Measurements from ENCODE around the gene MTHFD2. TPM values are rescaled to one million over a fixed set of nuclear protein-coding genes. Genes with fewer than 3 reads are reported as not detected.
A peak's percentile ranks its signal among the peaks of the same experiment; 100 is the strongest.

The MTHFD2 gene
- polyA plus RNA-seq, 1 donor: 12.6 TPM

DNA sequence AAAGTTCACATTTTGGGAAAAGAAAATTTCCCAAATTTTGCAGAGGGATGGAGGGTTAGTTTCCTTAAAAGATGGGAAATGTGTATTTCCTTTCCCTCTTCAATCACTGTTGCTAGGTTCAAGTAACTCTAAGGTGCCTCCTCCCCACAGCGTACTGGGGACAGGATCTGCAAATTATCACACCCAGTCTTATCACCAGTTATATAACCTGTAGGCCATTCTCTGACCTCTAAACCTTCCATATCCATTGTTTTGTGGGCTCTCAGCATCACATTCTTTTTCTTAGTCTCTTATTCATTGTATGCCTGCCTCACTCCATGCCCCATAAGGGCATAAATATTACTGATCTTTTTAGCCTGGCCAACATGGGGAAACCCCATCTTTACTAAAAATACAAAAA is 3.6 kb upstream of the MTHFD2 start:
- Histone ChIP-seq H3K27me3 (ENCODE audit: control insufficient read depth, insufficient read depth, low read length) (no peaks in the 10 kb centered on the region), H3K9me3 (ENCODE audit: control insufficient read depth, low read depth, low read length) (no peaks in the 10 kb centered on the region), H3K4me3 (ENCODE audit: low read length) (no peak overlapping the region), H3K27ac (ENCODE audit: low read length) (no peak overlapping the region), H3K36me3 (ENCODE audit: control insufficient read depth, insufficient read depth, low read length) (no peaks in the 10 kb centered on the region), H3K4me1 (ENCODE audit: control insufficient read depth, insufficient read depth, low read length) (peaks cover 6% of the 10 kb centered on the region)
- WGBS (ENCODE audit: insufficient coverage, low lambda C conversion rate): no CpG with 5 or more reads among the region's 1 CpG
- no peak for DNase-seq

DNA sequence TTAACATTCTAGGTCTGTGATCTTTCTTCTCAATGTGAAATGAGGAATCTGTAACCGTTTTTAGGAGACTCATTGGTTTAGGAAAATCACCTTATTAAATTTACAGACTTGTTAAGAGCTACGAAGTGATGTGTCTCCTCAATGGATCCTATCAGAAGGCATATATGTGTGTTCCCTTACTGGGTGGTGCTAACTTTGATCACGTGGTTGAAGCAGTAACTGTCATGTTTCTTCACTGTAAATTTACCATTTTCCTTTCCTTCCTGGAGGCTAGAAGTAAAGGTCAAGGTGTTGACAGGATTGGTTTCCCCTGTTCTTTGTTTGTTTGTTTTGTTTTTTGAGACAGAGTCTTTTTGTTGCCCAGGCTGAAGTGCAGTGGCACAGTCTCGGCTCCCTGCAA is 1.4 kb upstream of the MTHFD2 start:
- H3K9me3 ChIP-seq (ENCODE audit: control insufficient read depth, low read depth, low read length): no peaks in the 10 kb centered on the region
- no peak overlapping the region for H3K4me3 ChIP-seq (ENCODE audit: low read length)
- WGBS (ENCODE audit: insufficient coverage, low lambda C conversion rate): no CpG with 5 or more reads among the region's 4 CpGs
- H3K27me3 ChIP-seq (ENCODE audit: control insufficient read depth, insufficient read depth, low read length): no peaks in the 10 kb centered on the region
- no peaks in the 10 kb centered on the region for H3K36me3 ChIP-seq (ENCODE audit: control insufficient read depth, insufficient read depth, low read length)
- H3K27ac ChIP-seq (ENCODE audit: low read length): no peak overlapping the region
- H3K4me1 ChIP-seq (ENCODE audit: control insufficient read depth, insufficient read depth, low read length): peaks cover 6% of the 10 kb centered on the region
- DNase-seq: no peak

DNA sequence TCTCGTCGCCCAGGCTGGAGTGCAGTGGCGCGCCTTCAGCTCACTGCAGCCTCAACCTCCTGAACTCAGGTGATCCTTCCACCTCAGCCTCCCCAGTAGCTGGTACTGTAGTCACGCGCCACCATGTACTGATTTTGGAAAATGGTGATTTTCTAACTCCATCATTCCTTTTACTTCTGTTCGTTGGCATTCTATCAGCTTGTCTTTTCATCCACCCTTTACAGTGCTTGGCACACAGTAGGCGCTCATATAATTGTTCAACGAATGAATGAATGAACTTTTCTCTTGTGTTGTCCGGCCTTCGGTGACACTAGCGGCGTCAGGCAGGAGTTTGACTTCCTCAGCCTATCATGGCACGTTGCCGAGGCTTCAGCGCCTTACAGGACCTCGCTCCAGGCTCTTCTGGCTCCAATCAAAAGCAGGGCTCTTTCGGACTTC is 373 bp upstream of the MTHFD2 start:
- Histone ChIP-seq H3K36me3 (ENCODE audit: control insufficient read depth, insufficient read depth, low read length) (no peaks in the 10 kb centered on the region), H3K9me3 (ENCODE audit: control insufficient read depth, low read depth, low read length) (no peaks in the 10 kb centered on the region), H3K27ac (ENCODE audit: low read length) (peak overlapping the region; percentile 78), H3K4me1 (ENCODE audit: control insufficient read depth, insufficient read depth, low read length) (peaks cover 6% of the 10 kb centered on the region), H3K4me3 (ENCODE audit: low read length) (peak overlapping the region; percentile 78), H3K27me3 (ENCODE audit: control insufficient read depth, insufficient read depth, low read length) (no peaks in the 10 kb centered on the region)
- DNase-seq: no peak
- 60% methylated on average over 7 of the region's 18 CpGs for WGBS (ENCODE audit: insufficient coverage, low lambda C conversion rate)

DNA sequence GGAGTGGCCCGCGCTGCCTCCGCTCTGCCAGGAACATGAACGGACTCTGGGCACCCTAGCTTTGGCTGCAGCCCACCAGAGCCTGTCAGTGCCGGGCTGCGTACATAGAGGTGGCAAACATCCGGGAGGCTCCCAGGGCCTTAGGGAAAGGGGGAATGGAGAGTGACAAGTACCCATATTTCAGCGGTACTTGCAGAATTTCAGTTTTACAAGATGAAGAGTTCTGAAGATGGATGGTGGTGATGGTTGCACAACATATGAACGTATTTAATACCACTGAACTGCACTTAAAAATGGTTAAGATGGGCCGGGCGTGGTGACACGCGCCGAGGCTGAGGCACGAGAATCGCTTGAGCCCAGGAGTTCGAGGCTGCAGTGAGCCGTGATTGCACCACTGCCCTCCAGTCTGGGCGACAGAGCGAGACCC is 873 bp downstream of the MTHFD2 start:
- H3K9me3 ChIP-seq (ENCODE audit: control insufficient read depth, low read depth, low read length): no peaks in the 10 kb centered on the region
- H3K4me3 ChIP-seq (ENCODE audit: low read length): peak overlapping the region; percentile 78
- H3K27ac ChIP-seq (ENCODE audit: low read length): peak overlapping the region; percentile 78
- 0% methylated on average over 6 of the region's 20 CpGs for WGBS (ENCODE audit: insufficient coverage, low lambda C conversion rate)
- no peaks in the 10 kb centered on the region for H3K27me3 ChIP-seq (ENCODE audit: control insufficient read depth, insufficient read depth, low read length)
- H3K36me3 ChIP-seq (ENCODE audit: control insufficient read depth, insufficient read depth, low read length): no peaks in the 10 kb centered on the region
- peak in 1 of 2 donors; percentile 68 for DNase-seq
- peaks cover 6% of the 10 kb centered on the region for H3K4me1 ChIP-seq (ENCODE audit: control insufficient read depth, insufficient read depth, low read length)

DNA sequence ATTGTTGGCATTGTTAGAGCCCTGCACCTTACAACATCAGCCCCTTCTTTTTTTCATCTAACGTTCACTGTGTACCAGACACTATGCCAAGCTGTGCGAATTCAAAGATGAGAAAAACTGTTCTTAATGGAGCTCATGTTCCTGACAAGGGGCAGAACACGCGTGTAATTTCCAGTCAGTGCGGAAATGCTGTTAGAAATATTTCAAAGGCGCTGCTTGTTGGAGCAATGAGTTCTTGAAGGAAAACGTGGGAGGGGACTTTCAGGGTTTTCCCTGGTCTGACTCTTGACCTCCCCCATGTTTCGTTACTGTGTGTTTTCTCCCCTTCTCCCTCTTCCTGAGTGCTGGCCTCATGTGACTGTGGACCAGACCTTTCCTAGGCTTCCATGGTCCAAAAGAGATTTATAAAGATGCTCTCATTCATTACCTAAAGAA is 1.5 kb downstream of the MTHFD2 start:
- no peak for DNase-seq
- 50% methylated on average over 2 of the region's 8 CpGs for WGBS (ENCODE audit: insufficient coverage, low lambda C conversion rate)
- Histone ChIP-seq H3K27ac (ENCODE audit: low read length) (no peak overlapping the region), H3K9me3 (ENCODE audit: control insufficient read depth, low read depth, low read length) (no peaks in the 10 kb centered on the region), H3K36me3 (ENCODE audit: control insufficient read depth, insufficient read depth, low read length) (no peaks in the 10 kb centered on the region), H3K27me3 (ENCODE audit: control insufficient read depth, insufficient read depth, low read length) (no peaks in the 10 kb centered on the region), H3K4me3 (ENCODE audit: low read length) (no peak overlapping the region), H3K4me1 (ENCODE audit: control insufficient read depth, insufficient read depth, low read length) (peaks cover 6% of the 10 kb centered on the region)

DNA sequence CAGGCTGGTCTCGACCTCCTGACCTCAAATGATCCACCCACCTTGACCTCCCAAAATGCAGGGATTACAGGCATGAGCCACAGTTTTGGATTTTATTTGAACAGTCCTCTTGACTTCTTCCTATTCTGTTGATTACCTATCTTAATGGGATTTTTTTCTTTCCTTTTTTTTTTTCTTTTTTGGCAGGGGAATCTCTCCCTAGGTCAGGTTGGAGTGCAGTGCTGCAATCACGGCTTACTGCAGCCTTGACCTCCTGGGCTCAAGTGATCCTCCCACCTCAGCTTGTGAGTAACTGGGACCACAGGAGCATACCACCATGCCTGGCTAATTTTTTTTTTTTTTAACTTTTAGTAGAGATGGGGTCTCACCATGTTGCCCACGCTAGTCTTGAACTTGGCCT is 2.8 kb downstream of the MTHFD2 start:
- Histone ChIP-seq H3K4me3 (ENCODE audit: low read length) (no peak overlapping the region), H3K4me1 (ENCODE audit: control insufficient read depth, insufficient read depth, low read length) (peaks cover 11% of the 10 kb centered on the region), H3K27ac (ENCODE audit: low read length) (no peak overlapping the region), H3K36me3 (ENCODE audit: control insufficient read depth, insufficient read depth, low read length) (no peaks in the 10 kb centered on the region), H3K27me3 (ENCODE audit: control insufficient read depth, insufficient read depth, low read length) (no peaks in the 10 kb centered on the region), H3K9me3 (ENCODE audit: control insufficient read depth, low read depth, low read length) (no peaks in the 10 kb centered on the region)
- WGBS (ENCODE audit: insufficient coverage, low lambda C conversion rate): no CpG with 5 or more reads among the region's 3 CpGs
- no peak for DNase-seq

DNA sequence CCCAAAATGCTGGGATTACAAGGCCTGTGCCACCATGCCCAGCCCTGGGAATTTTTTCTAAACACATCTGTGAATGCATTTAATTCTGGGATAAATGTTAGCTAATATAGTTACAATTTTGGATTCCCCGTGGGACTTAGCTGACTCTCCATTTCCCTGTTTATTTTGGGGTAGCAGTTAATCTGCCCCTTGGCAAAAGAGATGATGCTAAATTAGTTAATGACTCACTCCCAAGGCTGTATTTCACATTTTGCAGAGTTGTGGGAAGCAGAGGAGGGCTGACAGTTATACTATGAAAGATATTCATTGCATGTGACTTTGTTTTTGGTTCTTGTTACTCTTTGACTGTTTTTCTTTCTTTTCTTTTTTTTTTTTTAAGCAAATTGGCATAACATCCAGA is 3.2 kb downstream of the MTHFD2 start:
- peaks cover 14% of the 10 kb centered on the region for H3K4me1 ChIP-seq (ENCODE audit: control insufficient read depth, insufficient read depth, low read length)
- WGBS (ENCODE audit: insufficient coverage, low lambda C conversion rate): 67% methylated on average over 1 of the region's 1 CpG
- no peak overlapping the region for H3K4me3 ChIP-seq (ENCODE audit: low read length)
- H3K27ac ChIP-seq (ENCODE audit: low read length): no peak overlapping the region
- H3K9me3 ChIP-seq (ENCODE audit: control insufficient read depth, low read depth, low read length): no peaks in the 10 kb centered on the region
- no peaks in the 10 kb centered on the region for H3K27me3 ChIP-seq (ENCODE audit: control insufficient read depth, insufficient read depth, low read length)
- no peak for DNase-seq
- no peaks in the 10 kb centered on the region for H3K36me3 ChIP-seq (ENCODE audit: control insufficient read depth, insufficient read depth, low read length)

DNA sequence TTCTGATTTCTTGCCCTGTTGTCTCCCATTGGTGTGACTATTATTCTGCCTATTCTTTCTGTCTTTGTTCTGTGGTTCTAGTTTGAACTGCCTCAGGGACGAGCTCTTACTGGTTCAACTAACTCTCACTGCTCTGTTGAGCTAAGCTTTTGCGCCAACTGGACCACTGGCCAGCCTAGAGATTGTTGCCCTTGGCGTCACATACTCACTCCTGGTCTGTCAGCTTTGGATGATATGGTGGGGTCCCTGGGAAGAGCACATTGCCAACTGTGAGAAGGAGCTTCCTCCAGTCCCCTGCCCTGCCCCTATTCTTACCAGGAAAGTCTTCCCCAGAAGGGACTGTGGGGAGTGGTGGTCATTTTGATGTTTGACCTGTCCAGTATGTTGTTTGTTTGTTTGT is 6.0 kb downstream of the MTHFD2 start:
- Histone ChIP-seq H3K27me3 (ENCODE audit: control insufficient read depth, insufficient read depth, low read length) (no peaks in the 10 kb centered on the region), H3K27ac (ENCODE audit: low read length) (no peak overlapping the region), H3K4me3 (ENCODE audit: low read length) (no peak overlapping the region), H3K9me3 (ENCODE audit: control insufficient read depth, low read depth, low read length) (no peaks in the 10 kb centered on the region), H3K36me3 (ENCODE audit: control insufficient read depth, insufficient read depth, low read length) (peaks cover under 1% of the 10 kb centered on the region), H3K4me1 (ENCODE audit: control insufficient read depth, insufficient read depth, low read length) (peaks cover 8% of the 10 kb centered on the region)
- WGBS (ENCODE audit: insufficient coverage, low lambda C conversion rate): no CpG with 5 or more reads among the region's 3 CpGs
- DNase-seq: no peak

DNA sequence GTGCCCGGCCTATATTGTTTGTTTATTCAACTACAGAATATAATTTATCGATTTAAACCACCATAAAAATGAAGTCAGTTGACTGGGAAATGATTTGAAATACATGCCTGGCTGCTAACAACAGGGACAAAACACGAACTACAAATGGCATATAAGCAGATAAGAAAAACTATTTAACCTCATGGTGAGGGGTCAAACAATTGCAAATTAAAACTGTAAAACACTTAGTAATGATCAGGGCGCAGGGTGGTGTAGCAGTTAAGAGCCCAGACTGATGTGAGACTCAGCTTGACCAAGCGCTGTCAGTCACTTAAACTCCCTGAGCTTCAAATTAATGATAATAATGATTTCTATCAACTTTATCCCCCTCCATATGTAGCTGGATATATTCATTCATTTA is 6.7 kb downstream of the MTHFD2 start:
- H3K27me3 ChIP-seq (ENCODE audit: control insufficient read depth, insufficient read depth, low read length): no peaks in the 10 kb centered on the region
- peaks cover 5% of the 10 kb centered on the region for H3K36me3 ChIP-seq (ENCODE audit: control insufficient read depth, insufficient read depth, low read length)
- no peak overlapping the region for H3K4me3 ChIP-seq (ENCODE audit: low read length)
- DNase-seq: no peak
- no peaks in the 10 kb centered on the region for H3K9me3 ChIP-seq (ENCODE audit: control insufficient read depth, low read depth, low read length)
- no peak overlapping the region for H3K27ac ChIP-seq (ENCODE audit: low read length)
- 50% methylated on average over 1 of the region's 5 CpGs for WGBS (ENCODE audit: insufficient coverage, low lambda C conversion rate)
- peaks cover 8% of the 10 kb centered on the region for H3K4me1 ChIP-seq (ENCODE audit: control insufficient read depth, insufficient read depth, low read length)

DNA sequence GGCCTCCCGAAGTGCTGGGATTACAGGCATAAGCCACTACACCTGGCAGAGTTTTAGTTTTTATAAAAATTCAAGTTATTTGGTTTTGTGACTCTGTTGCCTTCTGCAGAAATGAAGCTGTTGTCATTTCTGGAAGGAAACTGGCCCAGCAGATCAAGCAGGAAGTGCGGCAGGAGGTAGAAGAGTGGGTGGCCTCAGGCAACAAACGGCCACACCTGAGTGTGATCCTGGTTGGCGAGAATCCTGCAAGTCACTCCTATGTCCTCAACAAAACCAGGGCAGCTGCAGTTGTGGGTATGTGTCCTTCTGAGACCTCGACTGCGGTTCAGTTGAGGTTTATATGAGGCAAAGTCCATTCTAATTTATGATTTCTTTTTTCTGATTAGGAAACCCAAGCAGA is 7.2 kb downstream of the MTHFD2 start:
- H3K36me3 ChIP-seq (ENCODE audit: control insufficient read depth, insufficient read depth, low read length): peaks cover 5% of the 10 kb centered on the region
- no CpG with 5 or more reads among the region's 6 CpGs for WGBS (ENCODE audit: insufficient coverage, low lambda C conversion rate)
- no peak overlapping the region for H3K27ac ChIP-seq (ENCODE audit: low read length)
- no peak overlapping the region for H3K4me3 ChIP-seq (ENCODE audit: low read length)
- H3K27me3 ChIP-seq (ENCODE audit: control insufficient read depth, insufficient read depth, low read length): no peaks in the 10 kb centered on the region
- peaks cover 8% of the 10 kb centered on the region for H3K4me1 ChIP-seq (ENCODE audit: control insufficient read depth, insufficient read depth, low read length)
- peak; percentile 47 to 54 for DNase-seq
- H3K9me3 ChIP-seq (ENCODE audit: control insufficient read depth, low read depth, low read length): no peaks in the 10 kb centered on the region

DNA sequence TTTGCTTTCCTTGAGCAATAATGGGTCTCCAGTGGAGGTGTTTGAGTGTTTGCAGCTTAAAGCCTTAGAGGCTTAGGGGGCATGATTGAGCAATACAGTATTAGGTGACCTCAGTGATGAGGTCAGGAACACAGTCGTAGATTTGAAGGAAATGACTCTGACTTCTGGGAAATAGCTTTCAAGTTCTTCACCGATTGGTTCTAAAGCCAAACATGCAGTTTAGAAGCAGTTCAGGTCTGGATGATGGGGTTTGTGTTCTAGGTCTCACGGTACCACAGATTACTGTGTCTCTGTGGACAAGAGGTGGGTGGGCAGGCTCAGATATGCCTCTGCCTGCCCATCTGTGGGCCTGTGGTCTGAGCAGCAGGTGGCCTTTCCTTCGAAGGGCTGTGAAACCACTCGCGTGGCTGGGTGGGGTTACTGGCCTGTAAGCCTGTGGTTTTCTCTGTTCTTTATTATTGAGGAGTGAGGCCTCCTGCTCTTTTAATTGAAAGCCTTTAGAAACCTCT is 7.8 kb downstream of the MTHFD2 start:
- DNase-seq: peak in 1 of 2 donors; percentile 26
- WGBS (ENCODE audit: insufficient coverage, low lambda C conversion rate): no CpG with 5 or more reads among the region's 6 CpGs

More for the DNA sequence above, 7.8 kb downstream of the MTHFD2 start:
- H3K4me3 ChIP-seq (ENCODE audit: low read length): no peak overlapping the region
- no peaks in the 10 kb centered on the region for H3K27me3 ChIP-seq (ENCODE audit: control insufficient read depth, insufficient read depth, low read length)
- peaks cover 8% of the 10 kb centered on the region for H3K36me3 ChIP-seq (ENCODE audit: control insufficient read depth, insufficient read depth, low read length)
- H3K9me3 ChIP-seq (ENCODE audit: control insufficient read depth, low read depth, low read length): no peaks in the 10 kb centered on the region
- no peak overlapping the region for H3K27ac ChIP-seq (ENCODE audit: low read length)
- peaks cover 8% of the 10 kb centered on the region for H3K4me1 ChIP-seq (ENCODE audit: control insufficient read depth, insufficient read depth, low read length)
